Fibroblast of lung (primary cell): Measurements from ENCODE around the gene NTSR1. TPM values are rescaled to one million over a fixed set of nuclear protein-coding genes. Genes with fewer than 3 reads are reported as not detected.

Source experiments
- DNase-seq, 2 donors: peaks; one replicate each; pipeline versions ENCODE4 v3.0.0 to v3.0.0-alpha.2; 2010; ENCODE audit warnings: low read depth in 2 of 2
- H2AFZ ChIP-seq: 2 replicates; pipeline ENCODE4 v1.5.1; 2012; ENCODE audit warnings: low read length, control low read depth, inconsistent platforms
- H3K27ac ChIP-seq: 2 replicates; pipeline ENCODE4 v1.5.1; 2011; ENCODE audit warnings: low read length, control low read depth; ENCODE audit not compliant: insufficient read depth
- H3K27me3 ChIP-seq: 2 replicates; pipeline ENCODE4 v1.5.1; 2011; ENCODE audit warnings: mild to moderate bottlenecking, low read length; ENCODE audit not compliant: control insufficient read depth, insufficient read depth
- H3K36me3 ChIP-seq: 2 replicates; pipeline ENCODE4 v1.5.1; 2011; ENCODE audit warnings: low read length; ENCODE audit not compliant: control insufficient read depth, insufficient read depth
- H3K4me1 ChIP-seq: 2 replicates; pipeline ENCODE4 v1.5.1; 2011; ENCODE audit warnings: low read length; ENCODE audit not compliant: control insufficient read depth, insufficient read depth; ENCODE audit errors: extremely low read depth
- H3K4me2 ChIP-seq: 2 replicates; pipeline ENCODE4 v1.5.1; 2011; ENCODE audit warnings: low read length, control low read depth; ENCODE audit not compliant: insufficient read depth; ENCODE audit errors: extremely low read depth
- H3K4me3 ChIP-seq, 4 experiments: fragments of 200-600 bp in 1 of 4; sonication (generic) in 1 of 4; replicated peaks in 1 of 4; 2 replicates each; pipeline ENCODE4 v1.5.1; 2011 to 2016; ENCODE audit warnings: low read length in 4 of 4, low read depth in 3 of 4, mild to moderate bottlenecking in 3 of 4, control low read depth in 2 of 4, inconsistent platforms in 1 of 4, mixed read lengths in 1 of 4; ENCODE audit not compliant: insufficient read depth in 1 of 4; ENCODE audit errors: control extremely low read depth in 1 of 4
- H3K79me2 ChIP-seq: 2 replicates; pipeline ENCODE4 v1.5.1; 2012; ENCODE audit warnings: mild to moderate bottlenecking, low read length, inconsistent platforms; ENCODE audit not compliant: control insufficient read depth, insufficient read depth
- H3K9ac ChIP-seq: 2 replicates; pipeline ENCODE4 v1.5.1; 2011; ENCODE audit warnings: mild to moderate bottlenecking, low read length, control low read depth; ENCODE audit not compliant: insufficient read depth
- H3K9me3 ChIP-seq: 2 replicates; pipeline ENCODE4 v1.5.1; 2012; ENCODE audit warnings: low read depth, low read length; ENCODE audit not compliant: control insufficient read depth, insufficient read depth
- H4K20me1 ChIP-seq: 2 replicates; pipeline ENCODE4 v1.5.1; 2011; ENCODE audit warnings: low read length; ENCODE audit not compliant: control insufficient read depth, insufficient read depth; ENCODE audit errors: extremely low read depth
- CTCF ChIP-seq, 2 donors: IDR thresholded peaks in 1 of 2; conservative IDR thresholded peaks in 1 of 2; 1 replicate in 1 of 2; 2 replicates in 1 of 2; pipeline ENCODE4 v1.5.1; 2011 to 2012; ENCODE audit warnings: low read length in 2 of 2, control low read depth in 1 of 2, inconsistent platforms in 1 of 2, low read depth in 1 of 2, mild to moderate bottlenecking in 1 of 2
- EZH2 ChIP-seq: IDR thresholded peaks from 2 replicates; pipeline ENCODE4 v1.5.1; 2012; ENCODE audit warnings: low read length, control low read depth, mild to moderate bottlenecking; ENCODE audit errors: missing control alignments
- polyA plus RNA-seq, 2 donors: library from polyadenylated mRNA; depleted of rRNA in 1 of 2; stranded (reverse) in 1 of 2; unstranded in 1 of 2; fragments of >200 nt; gene quantifications; 2 replicates each; pipeline ENCODE4 v1.2.1, GENCODE V29; 2011 to 2012; ENCODE audit warnings: missing spikeins in 1 of 2
- total RNA-seq: library from RNA; depleted of rRNA; stranded (reverse); fragments of >200 nt; gene quantifications from 2 replicates; pipeline ENCODE4 v1.2.1, GENCODE V29; 2014

Gene NTSR1
- total and polyA plus RNA-seq, 2 donors (not counting 1 experiment from before 2014, with no cell fraction given), result 0.05 to 0.33 TPM

- H2AFZ ChIP-seq, result no peak overlapping the region
- no peak for DNase-seq
- H3K27me3 ChIP-seq, result peaks cover 9% of the 10 kb centered on the region
- no peak overlapping the region for H3K27ac ChIP-seq
- no peaks in the 10 kb centered on the region for H3K36me3 ChIP-seq
- no peaks in the 10 kb centered on the region for H3K79me2 ChIP-seq
- H3K9ac ChIP-seq, result no peak overlapping the region
- no peaks in the 10 kb centered on the region for H3K9me3 ChIP-seq
- no peak for TF ChIP-seq CTCF (conservative IDR thresholded peaks at IDR 0.05 in 1 of 2, IDR thresholded peaks at IDR 0.05 in 1 of 2; ENCODE audit: low read depth in 1 of 2, low read length in 2 of 2)
- TF ChIP-seq EZH2, result no peak
- H4K20me1 ChIP-seq, result no peaks in the 10 kb centered on the region
- no peaks in the 10 kb centered on the region for H3K4me1 ChIP-seq
- H3K4me2 ChIP-seq, result no peak overlapping the region
- H3K4me3 ChIP-seq, result no peak overlapping the region
These were observed 54.2 kb downstream of the NTSR1 start for GRCh38 chr20:62762801-62763368.

- no peak overlapping the region for H3K4me2 ChIP-seq
These were observed 54.8 kb downstream of the NTSR1 start for GRCh38 chr20:62763404-62763803.

More at GRCh38 chr20:62763404-62763803, 54.8 kb downstream of the NTSR1 start:
- H4K20me1 ChIP-seq, result no peaks in the 10 kb centered on the region
- H3K79me2 ChIP-seq, result no peaks in the 10 kb centered on the region
- H3K27ac ChIP-seq, result no peak overlapping the region
- H3K9me3 ChIP-seq, result no peaks in the 10 kb centered on the region
- peaks cover 9% of the 10 kb centered on the region for H3K27me3 ChIP-seq
- no peaks in the 10 kb centered on the region for H3K4me1 ChIP-seq
- H2AFZ ChIP-seq, result no peak overlapping the region
- H3K4me3 ChIP-seq, result no peak overlapping the region
- no peaks in the 10 kb centered on the region for H3K36me3 ChIP-seq
- TF ChIP-seq CTCF (conservative IDR thresholded peaks at IDR 0.05 in 1 of 2, IDR thresholded peaks at IDR 0.05 in 1 of 2; ENCODE audit: low read depth in 1 of 2, low read length in 2 of 2) (no peak), EZH2 (no peak)
- DNase-seq, result no peak
- no peak overlapping the region for H3K9ac ChIP-seq
